Stimulated activated CD4-positive, alpha-beta T cell treated with anti-CD3 and anti-CD28 coated beads, Interleukin-2, amount 100 ng/mL, for 24 hours (primary cell): ENCODE measurements around the gene FDX2.

Source experiments
- DNase-seq, 2 donors: peaks; one replicate each; pipeline ENCODE4 v3.0.0-alpha.2; 2020

The FDX2 gene

DNA sequence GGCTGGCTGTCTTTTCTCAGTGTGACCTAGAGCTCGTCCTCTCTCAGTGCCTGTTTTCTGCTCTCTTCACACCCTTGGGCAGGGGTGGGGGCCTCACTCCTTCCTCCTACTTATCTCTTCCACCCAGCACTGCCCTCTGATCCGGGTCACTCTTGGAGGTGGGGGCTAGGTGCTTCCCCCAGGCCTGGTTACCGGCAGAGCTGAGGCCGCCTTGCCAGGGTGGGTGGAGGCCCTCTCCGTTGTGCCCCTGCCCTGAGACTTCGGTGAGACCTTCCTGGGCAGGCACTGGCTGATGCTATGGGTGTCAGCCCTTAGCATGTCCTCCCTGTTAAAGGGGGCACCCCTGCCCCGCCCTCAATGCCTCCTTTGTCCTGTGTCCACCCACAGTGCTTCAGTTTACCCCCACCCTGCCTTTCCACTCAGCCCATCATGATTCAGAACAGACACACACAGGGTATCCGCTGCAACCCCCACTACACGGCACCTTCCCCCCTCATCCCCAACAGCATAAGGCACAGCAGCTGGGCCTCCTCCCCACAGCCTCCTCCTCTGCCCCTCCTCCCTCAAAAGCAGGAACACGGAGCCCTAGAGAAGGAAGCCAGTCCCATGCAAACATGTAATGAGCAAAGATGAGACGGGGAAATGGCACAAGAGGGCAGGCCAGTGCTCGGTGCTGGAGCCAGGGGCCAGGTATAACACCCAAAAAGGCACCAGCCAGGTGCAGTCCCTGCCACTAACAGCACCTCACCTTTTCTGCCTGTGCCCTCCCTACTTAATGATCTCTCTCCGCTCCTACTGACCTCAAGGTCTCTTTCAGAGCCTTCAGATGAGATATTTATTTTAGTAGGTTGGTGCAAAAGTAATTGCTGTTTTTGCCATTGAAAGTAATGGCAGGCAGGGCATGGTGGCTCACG is 16.0 kb downstream of the FDX2 start:
- DNase-seq: no peak

GRCh38 chr19:10295847-10296591 is 19.8 kb downstream of the FDX2 start:
- no peak for DNase-seq

- DNase-seq: peak; percentile 65 to 66
Observed at GRCh38 chr19:10295305-10295846, 20.4 kb downstream of the FDX2 start.

DNA sequence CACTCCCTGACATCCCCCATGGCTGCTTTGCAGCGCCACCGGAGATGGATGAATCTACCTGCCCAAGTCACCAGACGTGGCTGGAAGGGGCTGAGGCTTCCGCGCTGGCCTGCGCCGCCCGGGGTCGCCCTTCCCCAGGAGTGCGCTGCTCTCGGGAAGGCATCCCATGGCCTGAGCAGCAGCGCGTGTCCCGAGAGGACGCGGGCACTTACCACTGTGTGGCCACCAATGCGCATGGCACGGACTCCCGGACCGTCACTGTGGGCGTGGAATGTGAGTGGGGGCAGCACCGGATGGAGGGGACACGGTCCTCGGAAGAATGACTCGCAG is 21.5 kb downstream of the FDX2 start:
- DNase-seq: no peak

GRCh38 chr19:10293637-10294367 is 22.0 kb downstream of the FDX2 start:
- no peak for DNase-seq

- DNase-seq: no peak
Observed at GRCh38 chr19:10292789-10293636, 22.8 kb downstream of the FDX2 start.

DNA sequence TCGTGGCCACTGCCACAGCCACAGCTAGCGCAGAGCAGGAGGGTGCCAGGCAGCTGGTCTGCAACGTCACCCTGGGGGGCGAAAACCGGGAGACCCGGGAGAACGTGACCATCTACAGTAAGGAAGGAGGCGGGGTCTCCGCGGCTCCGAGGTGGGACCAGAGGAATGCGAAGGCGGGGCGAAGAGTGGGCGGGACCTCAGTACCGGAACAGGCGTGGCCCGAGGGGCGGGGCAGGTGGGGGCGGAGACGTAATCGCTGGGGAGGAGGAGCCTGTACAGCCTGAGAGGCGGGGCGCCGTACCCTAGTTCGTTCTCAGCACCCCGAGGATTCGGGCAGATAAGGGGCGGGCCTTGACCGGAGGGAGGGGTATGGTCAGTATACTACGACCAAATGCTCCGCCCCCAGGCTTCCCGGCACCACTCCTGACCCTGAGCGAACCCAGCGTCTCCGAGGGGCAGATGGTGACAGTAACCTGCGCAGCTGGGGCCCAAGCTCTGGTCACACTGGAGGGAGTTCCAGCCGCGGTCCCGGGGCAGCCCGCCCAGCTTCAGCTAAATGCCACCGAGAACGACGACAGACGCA is 23.5 kb downstream of the FDX2 start:
- DNase-seq: peak; percentile 72 to 84

DNA sequence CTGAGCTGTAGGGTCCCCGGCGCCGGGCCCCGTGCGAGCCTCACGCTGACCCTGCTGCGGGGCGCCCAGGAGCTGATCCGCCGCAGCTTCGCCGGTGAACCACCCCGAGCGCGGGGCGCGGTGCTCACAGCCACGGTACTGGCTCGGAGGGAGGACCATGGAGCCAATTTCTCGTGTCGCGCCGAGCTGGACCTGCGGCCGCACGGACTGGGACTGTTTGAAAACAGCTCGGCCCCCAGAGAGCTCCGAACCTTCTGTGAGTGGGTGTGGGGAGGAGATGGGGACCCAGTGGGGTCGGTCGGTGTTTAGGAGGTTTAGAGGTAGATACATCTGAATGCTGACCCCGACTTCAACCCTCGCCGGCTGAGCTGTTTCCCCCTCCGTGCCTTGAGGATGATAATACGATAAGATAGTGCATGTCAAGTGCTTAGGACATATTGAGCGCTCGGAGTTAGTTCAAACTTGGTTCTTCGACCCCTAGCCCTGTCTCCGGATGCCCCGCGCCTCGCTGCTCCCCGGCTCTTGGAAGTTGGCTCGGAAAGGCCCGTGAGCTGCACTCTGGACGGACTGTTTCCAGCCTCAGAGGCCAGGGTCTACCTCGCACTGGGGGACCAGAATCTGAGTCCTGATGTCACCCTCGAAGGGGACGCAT is 24.1 kb downstream of the FDX2 start:
- no peak for DNase-seq

GRCh38 chr19:10290876-10291553 is 24.8 kb downstream of the FDX2 start:
- DNase-seq: peak; percentile 62 to 66

DNA sequence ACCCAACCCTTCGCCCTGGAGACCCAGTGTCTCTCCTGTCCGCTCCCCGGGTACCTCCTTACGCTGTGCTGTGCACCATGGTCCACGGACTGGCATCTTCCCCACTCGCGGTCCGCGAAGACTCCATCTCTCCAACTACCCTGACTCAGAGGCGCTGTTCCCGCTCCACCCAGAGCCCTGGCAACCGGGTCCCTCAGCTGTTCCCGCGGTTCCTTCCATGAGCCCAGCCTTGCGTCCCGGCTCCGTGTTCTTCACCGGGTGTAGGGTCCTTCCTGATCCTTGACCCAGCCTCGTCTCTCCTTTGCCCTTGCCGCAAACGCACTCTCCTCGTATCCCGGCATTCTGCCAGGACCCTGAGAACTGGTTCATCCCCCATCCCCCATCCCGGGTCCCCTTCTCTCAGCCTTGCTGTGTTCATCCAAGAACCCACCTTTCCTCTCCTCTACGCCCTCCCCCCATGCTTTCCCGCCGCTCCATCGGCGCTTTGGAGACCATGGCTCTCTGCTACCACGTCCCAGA is 25.4 kb downstream of the FDX2 start:
- DNase-seq: peak in 1 of 2 donors; percentile 24

GRCh38 chr19:10289836-10290356 is 25.9 kb downstream of the FDX2 start, which contains the start of gene ICAM5:
ICAM5 (plus strand) TSS chr19:10289952; CDS start chr19:10290044, 92 bp downstream.
- DNase-seq: peak; percentile 47 to 54

- peak; percentile 73 to 76 for DNase-seq
Observed at GRCh38 chr19:10289167-10289835, 26.5 kb downstream of the FDX2 start.

GRCh38 chr19:10288662-10289166 is 27.1 kb downstream of the FDX2 start:
- peak; percentile 52 to 67 for DNase-seq

DNA sequence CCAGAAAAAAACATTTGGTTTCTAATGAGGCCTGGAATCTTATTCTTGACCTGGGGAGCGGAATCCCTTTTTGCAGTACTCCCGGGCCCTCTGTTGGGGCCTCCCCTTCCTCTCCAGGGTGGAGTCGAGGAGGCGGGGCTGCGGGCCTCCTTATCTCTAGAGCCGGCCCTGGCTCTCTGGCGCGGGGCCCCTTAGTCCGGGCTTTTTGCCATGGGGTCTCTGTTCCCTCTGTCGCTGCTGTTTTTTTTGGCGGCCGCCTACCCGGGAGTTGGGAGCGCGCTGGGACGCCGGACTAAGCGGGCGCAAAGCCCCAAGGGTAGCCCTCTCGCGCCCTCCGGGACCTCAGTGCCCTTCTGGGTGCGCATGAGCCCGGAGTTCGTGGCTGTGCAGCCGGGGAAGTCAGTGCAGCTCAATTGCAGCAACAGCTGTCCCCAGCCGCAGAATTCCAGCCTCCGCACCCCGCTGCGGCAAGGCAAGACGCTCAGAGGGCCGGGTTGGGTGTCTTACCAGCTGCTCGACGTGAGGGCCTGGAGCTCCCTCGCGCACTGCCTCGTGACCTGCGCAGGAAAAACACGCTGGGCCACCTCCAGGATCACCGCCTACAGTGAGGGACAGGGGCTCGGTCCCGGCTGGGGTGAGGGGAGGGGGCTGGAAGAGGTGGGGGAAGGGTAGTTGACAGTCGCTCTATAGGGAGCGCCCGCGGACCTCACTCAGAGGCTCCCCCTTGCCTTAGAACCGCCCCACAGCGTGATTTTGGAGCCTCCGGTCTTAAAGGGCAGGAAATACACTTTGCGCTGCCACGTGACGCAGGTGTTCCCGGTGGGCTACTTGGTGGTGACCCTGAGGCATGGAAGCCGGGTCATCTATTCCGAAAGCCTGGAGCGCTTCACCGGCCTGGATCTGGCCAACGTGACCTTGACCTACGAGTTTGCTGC is 28.7 kb downstream of the FDX2 start, which contains the start of gene ICAM4:
Gene ICAM4, plus strand, starts transcription at position 153 of the 935 bp plus-strand sequence. Its CDS starts 58 bp downstream, at position 211.
- DNase-seq: peak; percentile 36 to 58

DNA sequence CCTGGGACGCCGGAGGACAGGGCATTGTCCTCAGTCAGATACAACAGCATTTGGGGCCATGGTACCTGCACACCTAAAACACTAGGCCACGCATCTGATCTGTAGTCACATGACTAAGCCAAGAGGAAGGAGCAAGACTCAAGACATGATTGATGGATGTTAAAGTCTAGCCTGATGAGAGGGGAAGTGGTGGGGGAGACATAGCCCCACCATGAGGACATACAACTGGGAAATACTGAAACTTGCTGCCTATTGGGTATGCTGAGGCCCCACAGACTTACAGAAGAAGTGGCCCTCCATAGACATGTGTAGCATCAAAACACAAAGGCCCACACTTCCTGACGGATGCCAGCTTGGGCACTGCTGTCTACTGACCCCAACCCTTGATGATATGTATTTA is 30.4 kb downstream of the FDX2 start:
- DNase-seq: no peak

DNA sequence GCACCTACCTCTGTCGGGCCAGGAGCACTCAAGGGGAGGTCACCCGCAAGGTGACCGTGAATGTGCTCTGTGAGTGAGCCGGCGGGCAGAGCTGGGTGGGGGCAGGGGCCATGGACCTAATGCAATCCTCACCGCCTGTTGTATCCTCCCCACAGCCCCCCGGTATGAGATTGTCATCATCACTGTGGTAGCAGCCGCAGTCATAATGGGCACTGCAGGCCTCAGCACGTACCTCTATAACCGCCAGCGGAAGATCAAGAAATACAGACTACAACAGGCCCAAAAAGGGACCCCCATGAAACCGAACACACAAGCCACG is 30.9 kb downstream of the FDX2 start:
- DNase-seq: no peak

- DNase-seq: no peak
Observed at GRCh38 chr19:10284065-10284959, 31.5 kb downstream of the FDX2 start.
